Measurements from ENCODE around the gene DYNC1I1. TPM values are rescaled to one million over a fixed set of nuclear protein-coding genes. Genes with fewer than 3 reads are reported as not detected.

DYNC1I1 gene
- total RNA-seq, 1 experiment from 2014 or later = 0.03 TPM

DNA sequence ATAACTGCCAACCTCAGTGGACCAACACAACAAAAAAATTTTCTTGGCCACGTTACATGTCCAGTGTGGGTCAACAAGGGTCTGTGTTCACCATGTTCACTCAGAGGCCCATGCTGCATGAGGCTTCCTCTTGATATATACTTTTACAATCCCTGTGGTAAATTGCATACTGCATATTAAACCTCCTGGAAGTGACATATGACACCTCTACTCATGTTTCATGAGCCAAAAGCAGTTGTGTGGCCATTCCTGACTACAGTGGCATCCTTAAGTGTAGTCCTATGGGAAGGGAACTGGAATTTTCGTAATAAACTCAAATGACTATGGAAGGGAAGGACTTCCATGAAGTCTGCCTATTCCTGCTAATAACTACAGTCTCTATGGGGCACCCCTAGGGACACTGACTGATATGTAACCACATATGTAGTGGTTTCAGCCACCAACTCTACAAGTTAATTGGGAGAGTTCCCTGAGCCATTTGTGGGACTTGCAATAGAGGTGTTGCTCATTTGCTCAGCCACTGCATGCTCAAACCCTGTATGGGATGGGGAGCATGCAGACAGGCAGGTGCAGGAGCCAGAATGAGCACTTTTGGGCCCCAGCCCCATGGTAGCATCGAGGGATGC, 9.7 kb downstream of the DYNC1I1 start:
- DNase-seq (ENCODE audit: low read depth) = no peak
- in situ Hi-C loops (cut with HindIII; ENCODE audit: low pct_unique_long_range_greater_than_20kb, low sequenced_read_pairs) = no loop called here

DNA sequence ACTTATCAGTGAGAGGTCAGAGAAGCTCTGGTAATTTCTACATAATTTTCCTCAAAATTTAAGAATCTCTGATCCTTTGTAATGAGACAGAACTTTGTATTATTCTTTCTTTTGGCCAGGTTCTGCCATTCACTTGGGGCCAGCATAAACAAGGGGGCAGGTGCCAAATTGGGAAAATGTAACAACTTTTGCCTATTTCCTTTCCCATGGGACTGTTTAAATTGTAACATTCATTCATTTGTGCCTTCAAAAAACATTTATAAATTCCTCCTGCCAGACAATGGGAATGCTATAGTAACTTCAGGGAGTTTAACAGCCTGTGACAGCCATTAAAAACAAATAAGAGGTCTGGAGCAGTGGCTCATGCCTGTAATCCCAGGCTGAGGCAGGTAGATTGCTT, 12.4 kb downstream of the DYNC1I1 start:
- DNase-seq (ENCODE audit: low read depth) = no peak
- in situ Hi-C loops (cut with HindIII; ENCODE audit: low pct_unique_long_range_greater_than_20kb, low sequenced_read_pairs) = no loop called here

- in situ Hi-C loops (cut with HindIII; ENCODE audit: low pct_unique_long_range_greater_than_20kb, low sequenced_read_pairs) = no loop called here
- no peak for DNase-seq (ENCODE audit: low read depth)
Measured at GRCh38 chr7:95788258-95788657, 15.9 kb downstream of the DYNC1I1 start.

DNA sequence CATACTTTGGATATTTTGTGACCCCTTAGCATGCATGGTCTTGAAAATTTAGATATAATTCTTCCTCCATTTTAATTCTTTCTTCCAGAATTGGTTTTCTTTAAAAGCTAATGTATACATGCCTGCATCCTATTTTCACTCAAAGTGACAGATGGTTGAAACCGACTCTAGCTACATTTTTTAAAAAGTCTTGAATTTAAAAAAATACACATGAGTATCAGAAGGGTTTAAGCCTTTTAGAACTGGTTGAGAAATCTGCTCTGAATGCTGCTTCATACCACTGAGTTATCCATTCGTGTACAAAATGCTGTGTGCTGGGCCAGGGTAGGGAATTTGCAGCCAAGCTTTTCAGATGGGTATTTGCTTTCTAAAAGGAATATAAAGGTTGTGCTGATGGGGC, 16.5 kb downstream of the DYNC1I1 start:
- DNase-seq (ENCODE audit: low read depth) = no peak
- in situ Hi-C loops (cut with HindIII; ENCODE audit: low pct_unique_long_range_greater_than_20kb, low sequenced_read_pairs) = no loop called here

DNA sequence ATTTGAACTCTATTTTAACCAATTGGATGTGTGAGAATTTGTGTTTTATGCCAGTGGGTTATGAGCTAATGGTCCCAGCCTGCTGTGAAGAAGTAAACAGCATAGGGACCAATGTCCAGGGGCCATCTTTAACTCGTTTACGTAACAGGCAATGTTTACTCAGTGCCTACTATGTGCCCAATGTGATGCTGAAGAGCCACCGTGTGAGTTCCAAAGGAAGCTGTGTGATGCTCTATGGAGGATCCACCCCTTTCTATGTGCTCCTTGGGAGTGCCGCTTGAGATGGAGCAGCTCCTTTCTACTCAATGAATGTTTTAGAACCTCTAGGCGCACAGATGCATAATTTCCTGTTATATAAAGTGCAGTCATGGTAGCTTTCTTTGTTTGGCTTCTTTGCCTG, 21.3 kb downstream of the DYNC1I1 start:
- DNase-seq (ENCODE audit: low read depth) = no peak
- in situ Hi-C loops (cut with HindIII; ENCODE audit: low pct_unique_long_range_greater_than_20kb, low sequenced_read_pairs) = no loop called here

GRCh38 chr7:95794917-95795515, 22.7 kb downstream of the DYNC1I1 start:
- in situ Hi-C loops (cut with HindIII; ENCODE audit: low pct_unique_long_range_greater_than_20kb, low sequenced_read_pairs) = no loop called here
- no peak for DNase-seq (ENCODE audit: low read depth)

- DNase-seq (ENCODE audit: low read depth) = no peak
- in situ Hi-C loops (cut with HindIII; ENCODE audit: low pct_unique_long_range_greater_than_20kb, low sequenced_read_pairs) = no loop called here
Measured at GRCh38 chr7:95796617-95797016, 24.3 kb downstream of the DYNC1I1 start.

GRCh38 chr7:95798401-95798930, 26.1 kb downstream of the DYNC1I1 start:
- no peak for DNase-seq (ENCODE audit: low read depth)
- in situ Hi-C loops (cut with HindIII; ENCODE audit: low pct_unique_long_range_greater_than_20kb, low sequenced_read_pairs) = no loop called here

DNA sequence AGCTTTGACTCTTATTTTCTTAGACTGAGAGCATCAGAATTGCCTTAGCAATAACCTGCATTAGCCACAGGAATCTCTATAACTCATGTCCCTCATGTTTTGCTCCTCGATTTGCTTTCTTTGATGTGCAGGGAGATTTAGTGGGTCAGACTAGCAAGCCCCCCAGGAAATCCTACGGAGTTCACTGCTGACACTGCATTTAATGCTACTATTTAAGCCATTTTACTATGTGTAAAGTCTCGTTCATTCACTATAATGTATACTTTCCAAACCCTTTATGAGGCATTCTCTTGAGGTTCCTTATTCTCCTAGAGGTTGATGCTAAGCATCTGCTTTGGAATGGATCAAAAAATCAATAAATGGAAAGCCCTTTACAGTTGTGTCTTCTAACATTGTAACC, 28.4 kb downstream of the DYNC1I1 start:
- in situ Hi-C loops (cut with HindIII; ENCODE audit: low pct_unique_long_range_greater_than_20kb, low sequenced_read_pairs) = no loop called here
- no peak for DNase-seq (ENCODE audit: low read depth)

GRCh38 chr7:95802270-95802669, 29.9 kb downstream of the DYNC1I1 start:
- DNase-seq (ENCODE audit: low read depth) = no peak
- in situ Hi-C loops (cut with HindIII; ENCODE audit: low pct_unique_long_range_greater_than_20kb, low sequenced_read_pairs) = no loop called here

DNA sequence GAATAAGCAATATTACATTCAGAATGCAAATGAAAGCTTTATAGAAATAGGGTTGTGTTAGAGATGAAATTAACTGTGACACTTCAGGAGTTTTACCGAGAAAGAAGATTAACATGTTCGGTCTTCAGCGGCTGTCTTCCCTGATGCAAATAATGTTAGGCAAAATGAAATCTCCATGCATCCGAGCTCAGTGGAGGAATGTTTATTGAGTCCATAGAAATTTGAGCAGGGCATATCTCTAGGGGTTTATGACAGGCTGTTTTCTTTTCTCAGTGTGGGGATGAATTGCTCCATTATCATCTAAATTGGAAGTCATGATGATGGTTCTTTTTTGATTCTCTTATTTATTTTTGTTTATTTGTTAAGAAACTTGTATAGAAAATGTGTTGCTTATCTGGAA, 31.7 kb downstream of the DYNC1I1 start:
- no peak for DNase-seq (ENCODE audit: low read depth)
- in situ Hi-C loops (cut with HindIII; ENCODE audit: low pct_unique_long_range_greater_than_20kb, low sequenced_read_pairs) = no loop called here

DNA sequence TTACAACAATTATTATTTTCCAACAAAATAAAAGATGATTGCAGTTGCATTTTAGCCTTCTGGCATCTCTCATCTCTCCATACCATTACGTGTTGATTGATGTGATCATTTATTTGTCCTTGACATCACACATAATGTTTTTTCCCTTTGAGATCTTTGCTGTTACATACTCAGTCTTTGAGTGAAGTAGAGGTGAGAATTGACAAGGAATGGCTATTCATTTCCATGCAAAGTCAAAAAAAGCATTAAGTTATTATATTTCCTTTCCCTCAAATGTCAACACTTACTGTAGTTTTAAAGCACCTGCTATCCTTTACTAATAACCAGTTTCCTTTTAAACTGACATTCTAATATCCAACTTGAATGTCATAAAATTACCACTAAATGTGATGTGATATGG, 33.6 kb downstream of the DYNC1I1 start:
- in situ Hi-C loops (cut with HindIII; ENCODE audit: low pct_unique_long_range_greater_than_20kb, low sequenced_read_pairs) = no loop called here
- no peak for DNase-seq (ENCODE audit: low read depth)

- DNase-seq (ENCODE audit: low read depth) = no peak
- in situ Hi-C loops (cut with HindIII; ENCODE audit: low pct_unique_long_range_greater_than_20kb, low sequenced_read_pairs) = no loop called here
Measured at GRCh38 chr7:95808396-95808795, 36.0 kb downstream of the DYNC1I1 start.

DNA sequence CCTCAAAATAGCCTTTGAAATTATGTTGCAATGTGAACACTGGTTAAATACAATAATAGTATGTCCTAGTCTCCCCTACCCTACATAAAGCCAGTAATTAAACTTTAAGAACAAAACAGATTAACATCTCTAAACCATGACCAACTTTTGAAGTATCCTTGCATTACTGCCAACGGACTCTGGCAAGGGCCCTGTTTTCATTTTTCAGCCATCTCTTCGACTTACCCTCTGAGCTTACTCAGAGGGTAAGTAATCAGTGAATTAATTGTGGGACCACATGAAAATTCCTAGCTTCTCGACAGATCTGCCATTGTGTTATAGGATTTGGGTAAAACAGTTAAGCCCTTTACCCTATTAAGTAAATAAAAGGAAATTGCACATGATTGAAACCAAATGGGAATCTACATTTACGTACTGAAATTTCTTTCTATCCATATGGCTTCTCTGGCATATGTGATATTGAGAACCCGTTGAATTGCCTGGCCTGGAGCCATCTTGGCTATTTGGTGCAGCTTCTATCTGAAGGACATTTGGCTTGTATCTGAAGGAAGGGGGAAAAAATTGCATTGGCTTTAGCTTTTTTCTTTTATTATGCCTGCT, 39.6 kb downstream of the DYNC1I1 start:
- in situ Hi-C loops (cut with HindIII; ENCODE audit: low pct_unique_long_range_greater_than_20kb, low sequenced_read_pairs) = no loop called here
- no peak for DNase-seq (ENCODE audit: low read depth)

DNA sequence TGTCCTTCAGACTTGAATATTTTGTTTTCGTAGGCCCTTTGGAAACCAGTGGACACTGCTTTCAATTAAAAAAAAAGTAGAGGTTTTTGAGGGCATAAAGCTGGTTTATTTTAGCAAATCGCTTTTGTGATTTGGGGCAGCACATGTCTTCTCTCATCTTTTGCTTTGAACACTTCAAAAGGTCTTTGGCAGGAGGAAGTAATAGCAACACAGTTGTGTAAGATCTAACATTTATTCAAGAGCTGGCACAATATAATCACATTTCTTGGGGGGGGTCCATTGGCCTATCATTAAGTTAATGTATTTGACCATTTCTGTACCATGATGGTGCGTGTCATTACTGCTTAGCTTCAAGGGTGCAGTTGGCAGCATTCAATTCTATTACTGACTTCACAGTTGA, 42.4 kb downstream of the DYNC1I1 start:
- DNase-seq (ENCODE audit: low read depth) = no peak
- in situ Hi-C loops (cut with HindIII; ENCODE audit: low pct_unique_long_range_greater_than_20kb, low sequenced_read_pairs) = no loop called here

GRCh38 chr7:95817866-95818640, 45.7 kb downstream of the DYNC1I1 start:
- in situ Hi-C loops (cut with HindIII; ENCODE audit: low pct_unique_long_range_greater_than_20kb, low sequenced_read_pairs) = no loop called here
- DNase-seq (ENCODE audit: low read depth) = no peak

DNA sequence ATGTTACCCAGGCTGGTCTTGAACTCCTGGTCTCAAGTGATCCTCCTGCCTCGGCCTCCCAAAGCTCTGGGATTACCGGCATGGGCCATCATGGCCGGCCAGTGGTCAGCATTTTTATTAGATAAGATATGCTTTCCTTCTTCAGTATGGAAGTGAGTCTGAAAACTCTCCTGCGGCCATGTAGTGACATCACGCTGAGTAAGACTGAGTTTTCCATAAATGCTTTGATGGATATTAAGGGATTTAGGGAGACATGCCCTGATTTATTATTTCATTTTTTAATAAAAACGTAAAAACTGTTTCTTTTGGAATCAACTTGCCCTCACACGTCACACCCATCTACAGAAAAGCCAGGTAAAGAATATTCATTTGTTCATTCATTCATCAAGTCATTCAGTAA, 48.4 kb downstream of the DYNC1I1 start:
- DNase-seq (ENCODE audit: low read depth) = no peak
- in situ Hi-C loops (cut with HindIII; ENCODE audit: low pct_unique_long_range_greater_than_20kb, low sequenced_read_pairs) = no loop called here

- in situ Hi-C loops (cut with HindIII; ENCODE audit: low pct_unique_long_range_greater_than_20kb, low sequenced_read_pairs) = no loop called here
- DNase-seq (ENCODE audit: low read depth) = no peak
Measured at GRCh38 chr7:95822717-95823116, 50.4 kb downstream of the DYNC1I1 start.

DNA sequence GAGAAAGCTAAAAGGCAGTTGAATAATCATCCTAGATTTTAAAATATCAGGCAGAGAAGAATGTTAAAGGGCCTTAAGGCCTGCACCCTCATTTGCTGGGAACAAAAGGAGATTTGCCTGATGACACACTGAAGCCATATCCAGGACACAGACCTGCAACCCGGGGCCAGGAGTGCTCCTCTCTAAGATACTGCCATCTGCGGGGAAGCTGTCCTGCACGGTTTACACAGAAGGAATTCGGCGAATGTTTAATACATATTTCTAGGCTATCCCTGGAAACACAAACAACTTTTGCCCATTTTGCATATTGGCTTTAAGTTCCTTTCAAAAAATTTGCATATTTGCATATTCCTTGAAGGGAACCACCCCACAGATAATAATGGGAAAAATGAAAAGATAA, 52.3 kb downstream of the DYNC1I1 start:
- in situ Hi-C loops (cut with HindIII; ENCODE audit: low pct_unique_long_range_greater_than_20kb, low sequenced_read_pairs) = no loop called here
- DNase-seq (ENCODE audit: low read depth) = no peak

All from Caki2 (cell line).